Mesenchymal stem cell (in vitro differentiated cells and primary cell): ENCODE measurements around the gene NUP42.

Experiments used
- DNase-seq: peaks from one replicate; pipeline ENCODE4 v3.0.0-alpha.2; 2013
- H2AFZ ChIP-seq: one replicate; pipeline ENCODE4 v1.6.1; 2013; ENCODE audit warnings: low read depth, mild to moderate bottlenecking, control low read depth, inconsistent platforms, low read length, moderate library complexity
- H2AK5ac ChIP-seq: 2 replicates; pipeline ENCODE4 v1.6.1; 2013; ENCODE audit warnings: low read length, moderate library complexity, mild to moderate bottlenecking, inconsistent platforms; ENCODE audit not compliant: severe bottlenecking
- H2BK120ac ChIP-seq: one replicate; pipeline ENCODE4 v1.6.1; 2013; ENCODE audit warnings: low read depth, mild to moderate bottlenecking, inconsistent platforms, low read length, moderate library complexity
- H2BK12ac ChIP-seq, 2 experiments: one replicate each; pipeline ENCODE4 v1.6.1; 2013; ENCODE audit warnings: inconsistent platforms in 2 of 2, low read length in 2 of 2, mild to moderate bottlenecking in 2 of 2, moderate library complexity in 2 of 2, control low read depth in 1 of 2
- H2BK15ac ChIP-seq: one replicate; pipeline ENCODE4 v1.6.1; 2013; ENCODE audit warnings: mild to moderate bottlenecking, low read depth, inconsistent platforms; ENCODE audit not compliant: poor library complexity, severe bottlenecking
- H2BK5ac ChIP-seq: 2 replicates; pipeline ENCODE4 v1.6.1; 2013; ENCODE audit warnings: low read depth, mild to moderate bottlenecking, low read length, control low read depth, inconsistent platforms; ENCODE audit not compliant: poor library complexity, severe bottlenecking
- H3K14ac ChIP-seq, 2 experiments: one replicate each; pipeline ENCODE4 v1.6.1; 2013; ENCODE audit warnings: inconsistent platforms in 2 of 2, low read length in 2 of 2, control low read depth in 1 of 2, mild to moderate bottlenecking in 1 of 2, moderate library complexity in 1 of 2
- H3K18ac ChIP-seq, 2 experiments: one replicate each; pipeline ENCODE4 v1.6.1; 2013; ENCODE audit warnings: inconsistent platforms in 2 of 2, low read length in 2 of 2, control low read depth in 1 of 2, low read depth in 1 of 2, mild to moderate bottlenecking in 1 of 2
- H3K23ac ChIP-seq, 2 experiments: one replicate each; pipeline ENCODE4 v1.6.1; 2013; ENCODE audit warnings: inconsistent platforms in 2 of 2, low read length in 2 of 2, mild to moderate bottlenecking in 2 of 2, moderate library complexity in 2 of 2, control low read depth in 1 of 2
- H3K27ac ChIP-seq: 2 replicates; pipeline ENCODE4 v1.5.1; 2013; ENCODE audit warnings: mild to moderate bottlenecking, moderate library complexity, low read length, control low read depth, inconsistent platforms; ENCODE audit not compliant: poor library complexity, severe bottlenecking
- H3K27me3 ChIP-seq, 2 experiments: 2 replicates each; pipeline versions ENCODE4 v1.6.1 to v1.7.0; 2013; ENCODE audit warnings: low read length in 2 of 2, mild to moderate bottlenecking in 2 of 2, moderate library complexity in 2 of 2, control low read depth in 1 of 2, inconsistent platforms in 1 of 2; ENCODE audit not compliant: control insufficient read depth in 1 of 2, insufficient read depth in 1 of 2
- H3K36me3 ChIP-seq, 2 experiments: 2 replicates each; pipeline versions ENCODE4 v1.6.1 to v1.7.0; 2013; ENCODE audit warnings: low read length in 2 of 2, control low read depth in 1 of 2, inconsistent platforms in 1 of 2, low read depth in 1 of 2, mild to moderate bottlenecking in 1 of 2; ENCODE audit not compliant: insufficient read depth in 2 of 2, control insufficient read depth in 1 of 2
- H3K4ac ChIP-seq, 2 experiments: one replicate each; pipeline ENCODE4 v1.6.1; 2013; ENCODE audit warnings: inconsistent platforms in 2 of 2, low read length in 2 of 2, mild to moderate bottlenecking in 2 of 2, moderate library complexity in 2 of 2, control low read depth in 1 of 2, low read depth in 1 of 2
- H3K4me1 ChIP-seq: 2 replicates; pipeline ENCODE4 v1.6.1; 2013; ENCODE audit warnings: low read depth, low read length, control low read depth; ENCODE audit not compliant: control insufficient read depth, insufficient read depth
- H3K4me2 ChIP-seq: 2 replicates; pipeline ENCODE4 v1.6.1; 2013; ENCODE audit warnings: low read length, mild to moderate bottlenecking, inconsistent platforms; ENCODE audit not compliant: poor library complexity, severe bottlenecking
- H3K4me3 ChIP-seq, 2 experiments: 2 replicates each; pipeline versions ENCODE4 v1.5.1 to v1.7.0; 2013; ENCODE audit warnings: low read length in 2 of 2, mild to moderate bottlenecking in 2 of 2, control low read depth in 1 of 2, low read depth in 1 of 2; ENCODE audit not compliant: insufficient read depth in 1 of 2
- H3K79me1 ChIP-seq: replicated peaks from 2 replicates; pipeline ENCODE4 v1.6.1; 2013; ENCODE audit warnings: mild to moderate bottlenecking, control low read depth, low read length, inconsistent platforms; ENCODE audit not compliant: poor library complexity, severe bottlenecking
- H3K9ac ChIP-seq: 2 replicates; pipeline ENCODE4 v1.7.0; 2013; ENCODE audit warnings: mild to moderate bottlenecking, low read length, moderate library complexity
- H3K9me3 ChIP-seq: 2 replicates; pipeline ENCODE4 v1.7.0; 2013; ENCODE audit warnings: mild to moderate bottlenecking, low read length; ENCODE audit not compliant: control insufficient read depth
- H4K8ac ChIP-seq: one replicate; pipeline ENCODE4 v1.6.1; 2013; ENCODE audit warnings: inconsistent platforms, mild to moderate bottlenecking, low read length, moderate library complexity
- H4K91ac ChIP-seq: one replicate; pipeline ENCODE4 v1.6.1; 2013; ENCODE audit warnings: mild to moderate bottlenecking, low read length, inconsistent platforms
- WGBS: methylation state at CpG from one replicate; pipeline ENCODE4 v1.1.7; 2013; ENCODE audit warnings: mixed read lengths; 5-methylcytosine and 5-hydroxymethylcytosine counted together

Gene NUP42

DNA sequence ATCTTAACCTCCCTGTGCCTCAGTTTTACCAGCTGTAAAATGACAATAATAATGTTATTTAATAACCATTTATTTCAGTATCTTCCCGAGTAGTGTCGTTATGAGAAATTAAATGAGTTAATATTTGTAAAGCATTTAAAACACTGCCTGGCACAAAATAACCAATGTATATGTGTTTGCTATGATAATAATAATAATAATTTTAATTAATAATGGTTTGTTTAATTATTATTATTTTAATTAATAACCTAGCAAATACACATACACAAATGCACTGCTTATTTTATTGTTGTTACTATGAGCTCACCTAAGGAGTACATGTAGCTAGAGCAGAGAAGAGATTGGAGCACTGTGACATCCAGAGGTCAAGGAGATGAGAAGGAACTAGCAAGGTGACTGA is 46.6 kb downstream of the NUP42 start:
- Histone ChIP-seq H2BK120ac (no peak overlapping the region), H3K4ac (no peak overlapping the region), H2BK15ac (no peak overlapping the region), H3K9me3 (peaks cover 4% of the 10 kb centered on the region), H2BK5ac (no peak overlapping the region), H3K36me3 (no peaks in the 10 kb centered on the region), H3K27me3 (no peaks in the 10 kb centered on the region), H2BK12ac (no peak overlapping the region), H2AFZ (no peak overlapping the region), H3K4me1 (no peaks in the 10 kb centered on the region), H3K4me3 (no peak overlapping the region), H2AK5ac (no peak overlapping the region), H3K79me1 (no peaks in the 10 kb centered on the region), H4K91ac (no peak overlapping the region), H3K4me2 (no peak overlapping the region), H3K23ac (no peak overlapping the region), H3K9ac (no peak overlapping the region), H4K8ac (no peak overlapping the region), H3K27ac (no peak overlapping the region), H3K14ac (no peak overlapping the region), H3K18ac (no peak overlapping the region)
- no peak for DNase-seq
- no CpG with 5 or more reads among the region's 2 CpGs for WGBS

DNA sequence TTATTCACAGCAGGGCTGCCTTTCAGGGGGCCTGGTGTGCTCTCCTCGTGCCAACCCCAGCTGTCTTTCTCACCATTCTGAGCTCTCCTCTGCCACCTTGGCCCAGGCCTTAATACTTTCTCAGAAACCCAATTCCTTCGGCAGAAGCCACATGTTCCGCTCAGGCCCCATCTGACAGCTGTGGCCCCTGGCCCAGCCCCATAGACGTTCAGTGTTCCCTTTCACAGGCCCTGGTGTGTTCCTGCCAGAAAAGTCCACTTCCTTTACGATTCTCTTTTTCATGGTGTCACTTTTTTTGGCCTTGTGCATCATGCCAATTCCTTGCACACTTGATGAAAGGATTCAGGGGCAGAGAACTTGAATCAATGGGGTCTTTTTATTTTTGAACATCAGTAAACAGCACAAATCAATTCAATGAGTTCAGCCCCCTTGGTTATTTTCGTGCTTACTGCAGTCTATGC is 48.8 kb downstream of the NUP42 start:
- Histone ChIP-seq H3K27me3 (no peaks in the 10 kb centered on the region), H3K4me1 (no peaks in the 10 kb centered on the region), H3K4ac (no peak overlapping the region), H2BK15ac (no peak overlapping the region), H3K14ac (no peak overlapping the region), H2BK5ac (no peak overlapping the region), H3K4me2 (no peak overlapping the region), H4K8ac (no peak overlapping the region), H3K27ac (no peak overlapping the region), H2AK5ac (no peak overlapping the region), H3K18ac (no peak overlapping the region), H3K23ac (no peak overlapping the region), H3K79me1 (no peaks in the 10 kb centered on the region), H2BK120ac (no peak overlapping the region), H2BK12ac (no peak overlapping the region), H3K4me3 (no peak overlapping the region), H4K91ac (no peak overlapping the region), H2AFZ (no peak overlapping the region), H3K9me3 (peaks cover 4% of the 10 kb centered on the region), H3K9ac (no peak overlapping the region), H3K36me3 (no peaks in the 10 kb centered on the region)
- 83% methylated on average over 6 of the region's 6 CpGs for WGBS
- DNase-seq = no peak

DNA sequence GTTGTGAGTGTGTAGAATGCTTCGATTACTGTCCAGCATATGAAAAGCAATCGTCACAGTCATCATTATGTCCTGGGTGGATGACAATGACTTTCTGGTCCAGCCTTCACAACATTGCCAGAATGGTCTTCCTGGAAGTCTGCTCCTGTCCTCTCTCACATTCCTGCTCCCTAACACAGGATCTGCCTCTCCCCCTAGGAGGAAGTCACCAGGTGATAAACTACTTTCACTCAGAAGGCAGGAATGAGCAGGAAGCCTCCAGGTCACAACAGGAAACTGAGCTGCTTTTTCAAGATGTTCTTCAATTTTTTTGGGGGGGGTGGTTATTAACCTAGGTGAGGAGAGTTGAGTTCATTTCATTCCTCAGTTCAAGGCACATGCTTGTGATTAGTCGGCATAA is 51.1 kb downstream of the NUP42 start:
- WGBS = 93% methylated on average over 2 of the region's 3 CpGs

DNA sequence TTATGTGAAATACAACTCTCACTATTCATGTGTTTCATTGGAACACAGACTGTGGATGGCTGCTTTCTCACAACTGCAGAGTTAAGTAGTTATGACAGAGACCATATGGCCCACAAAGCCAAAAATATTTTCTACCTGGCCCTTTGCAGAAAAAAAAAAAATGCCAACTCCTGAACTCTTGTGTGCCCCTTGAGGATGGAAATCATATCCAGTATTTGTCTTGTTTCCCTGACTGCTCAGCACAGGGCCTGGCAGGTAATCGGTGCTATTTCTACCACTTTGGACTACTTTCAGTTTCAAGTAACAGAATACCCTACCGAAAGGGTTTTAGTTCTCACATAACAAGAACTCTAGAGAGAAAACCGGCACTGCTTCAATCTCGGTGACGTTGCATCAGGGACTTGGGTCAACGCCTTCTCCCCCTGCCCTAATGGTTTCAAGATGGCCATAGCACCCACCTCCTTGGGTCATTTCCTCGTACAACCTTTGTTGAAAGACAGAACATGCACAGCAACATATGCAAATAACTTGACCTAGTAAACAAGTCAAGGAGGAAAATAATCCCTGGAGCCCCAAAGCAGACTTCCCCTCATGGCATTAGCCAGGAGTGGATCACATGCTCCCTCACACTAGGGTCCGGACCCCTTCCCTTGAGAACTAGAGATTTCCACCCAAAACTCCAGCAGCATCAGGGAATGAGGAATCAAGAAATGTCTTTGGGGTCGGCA is 52.9 kb downstream of the NUP42 start:
- Histone ChIP-seq H3K4me3 (peak overlapping the region in 1 of 2 experiments; percentile 50), H3K18ac (no peak overlapping the region), H3K4me2 (no peak overlapping the region), H2BK5ac (no peak overlapping the region), H3K14ac (no peak overlapping the region), H4K8ac (no peak overlapping the region), H2AFZ (no peak overlapping the region), H3K23ac (no peak overlapping the region), H2BK120ac (no peak overlapping the region), H3K4me1 (peaks cover 1% of the 10 kb centered on the region), H3K9me3 (no peaks in the 10 kb centered on the region), H3K27ac (no peak overlapping the region), H3K4ac (no peak overlapping the region), H3K9ac (peak overlapping the region; percentile 48), H3K36me3 (no peaks in the 10 kb centered on the region), H4K91ac (no peak overlapping the region), H2AK5ac (no peak overlapping the region), H2BK12ac (no peak overlapping the region), H2BK15ac (no peak overlapping the region), H3K27me3 (no peaks in the 10 kb centered on the region), H3K79me1 (no peaks in the 10 kb centered on the region)
- no peak for DNase-seq
- WGBS = 95% methylated on average over 7 of the region's 9 CpGs

More for the DNA sequence above, 51.1 kb downstream of the NUP42 start:
- DNase-seq = no peak
- H4K91ac ChIP-seq = no peak overlapping the region
- H3K27me3 ChIP-seq = no peaks in the 10 kb centered on the region
- H3K27ac ChIP-seq = no peak overlapping the region
- no peak overlapping the region for H2AK5ac ChIP-seq
- H3K4me2 ChIP-seq = no peak overlapping the region
- H3K9me3 ChIP-seq = peaks cover 4% of the 10 kb centered on the region
- H3K36me3 ChIP-seq = no peaks in the 10 kb centered on the region
- no peak overlapping the region for H2BK120ac ChIP-seq
- no peak overlapping the region for H3K9ac ChIP-seq
- no peak overlapping the region for H2AFZ ChIP-seq
- no peak overlapping the region for H3K4ac ChIP-seq
- H2BK15ac ChIP-seq = no peak overlapping the region
- H3K23ac ChIP-seq = no peak overlapping the region
- H4K8ac ChIP-seq = no peak overlapping the region
- H3K14ac ChIP-seq = no peak overlapping the region
- no peak overlapping the region for H2BK5ac ChIP-seq
- H3K4me1 ChIP-seq = no peaks in the 10 kb centered on the region
- no peak overlapping the region for H3K4me3 ChIP-seq
- no peak overlapping the region for H2BK12ac ChIP-seq
- no peak overlapping the region for H3K18ac ChIP-seq
- H3K79me1 ChIP-seq = no peaks in the 10 kb centered on the region
